Stomach (tissue), 9 donors: Measurements from ENCODE around the gene RGMB. TPM values are rescaled to one million over a fixed set of nuclear protein-coding genes. Genes with fewer than 3 reads are reported as not detected.

Experiments
- DNase-seq, 2 donors: peaks; one replicate each; pipeline versions ENCODE4 v3.0.0 to v3.0.0-alpha.2; 2013 to 2019
- H3K27ac ChIP-seq, 5 donors: fragments of 200-600 bp in 4 of 5; sonication (generic) in 4 of 5; one replicate each; pipeline ENCODE4 v1.5.1; 2013 to 2019; ENCODE audit warnings: mild to moderate bottlenecking in 1 of 5, moderate library complexity in 1 of 5
- H3K27me3 ChIP-seq, 3 donors: fragments of 200-600 bp; sonication (generic); one replicate each; pipeline ENCODE4 v1.5.1; 2017 to 2019; ENCODE audit warnings: mixed run types in 1 of 3
- H3K36me3 ChIP-seq, 4 donors: fragments of 200-600 bp; sonication (generic); 1 replicate in 3 of 4; 2 replicates in 1 of 4; pipeline ENCODE4 v1.5.1; 2016 to 2019
- H3K4me1 ChIP-seq, 4 donors: fragments of 200-600 bp; sonication (generic); one replicate each; pipeline ENCODE4 v1.5.1; 2016 to 2019
- H3K4me3 ChIP-seq, 4 donors: fragments of 200-600 bp; sonication (generic) in 3 of 4; one replicate each; pipeline ENCODE4 v1.5.1; 2016 to 2019; ENCODE audit warnings: mild to moderate bottlenecking in 1 of 4
- H3K9me3 ChIP-seq, 4 donors: fragments of 200-600 bp; sonication (generic); one replicate each; pipeline ENCODE4 v1.5.1; 2016 to 2019
- CTCF ChIP-seq, 7 experiments: fragments of 450-650 bp in 4 of 7; fragments of 200-600 bp in 3 of 7; sonication (generic) in 3 of 7; IDR thresholded peaks; one replicate each; pipeline ENCODE4 v1.5.1; 2016 to 2019; ENCODE audit warnings: antibody characterized with exemption in 7 of 7, control low read depth in 2 of 7, mild to moderate bottlenecking in 1 of 7
- EP300 ChIP-seq: sonication (generic); formaldehyde crosslinking; IDR thresholded peaks from one replicate; pipeline ENCODE4 v1.6.1; 2017; ENCODE audit warnings: antibody characterized with exemption
- POLR2A ChIP-seq, 4 donors: fragments of 450-650 bp; IDR thresholded peaks; one replicate each; pipeline ENCODE4 v1.6.1; 2016; ENCODE audit warnings: antibody characterized with exemption in 4 of 4, control low read depth in 2 of 4, mild to moderate bottlenecking in 1 of 4, moderate library complexity in 1 of 4
- POLR2AphosphoS5 ChIP-seq, 3 donors: sonication (generic); formaldehyde crosslinking; IDR thresholded peaks; one replicate each; pipeline ENCODE4 v1.6.1; 2016; ENCODE audit warnings: antibody characterized with exemption in 3 of 3
- WGBS, 5 donors: extraction: QIAGEN DNeasy Blood & Tissue Kit in 3 of 5; methylation state at CpG; one replicate each; pipeline versions ENCODE4 v1.1.5 to v1.1.7; 2013 to 2018; 5-methylcytosine and 5-hydroxymethylcytosine counted together
- intact Hi-C: fragments of 100-400 bp; cut with DNase I; formaldehyde crosslinking; loops from one replicate; pipeline ENCODE4 v1.15.1; 2023; ENCODE audit warnings: low total_unique reads
- polyA plus RNA-seq, 3 donors: library from polyadenylated mRNA; stranded (reverse); fragments of 200-250 nt; gene quantifications; one replicate each; pipeline ENCODE4 v1.2.3, GENCODE V29; 2013
- total RNA-seq, 5 donors: library from RNA; depleted of rRNA; stranded (reverse); fragments of >200 nt; gene quantifications; one replicate each; pipeline versions ENCODE4 v1.1.0 to v1.2.3, GENCODE V29; 2014 to 2016
- donor health status: healthy with polysubstance abuse.
- donor health status: Bipolar disorder and iron deficiency.
- donor health status: healthy.

Gene RGMB
- total and polyA plus RNA-seq, 8 donors = 8.4 to 215 (median 50.1) TPM

GRCh38 chr5:98753507-98753906 lies 20.0 kb upstream of the RGMB start:
- no peaks in the 10 kb centered on the region for H3K36me3 ChIP-seq
- DNase-seq = no peak
- WGBS, 5 donors = 77 to 85% (median 81%) methylated on average over 4 of the region's 4 CpGs
- peaks cover 0 to under 1% (median 0%) of the 10 kb centered on the region in 4 donors for H3K9me3 ChIP-seq
- no peak overlapping the region for H3K4me3 ChIP-seq
- H3K4me1 ChIP-seq = no peaks in the 10 kb centered on the region
- no peak overlapping the region for H3K27ac ChIP-seq
- no peak for TF ChIP-seq CTCF (IDR thresholded peaks at IDR 0.05)
- TF ChIP-seq EP300 = no peak
- no peak for TF ChIP-seq POLR2A (IDR thresholded peaks at IDR 0.05)
- TF ChIP-seq POLR2AphosphoS5 (IDR thresholded peaks at IDR 0.05) = no peak
- intact Hi-C loops = no loop called here
- no peaks in the 10 kb centered on the region for H3K27me3 ChIP-seq

DNA sequence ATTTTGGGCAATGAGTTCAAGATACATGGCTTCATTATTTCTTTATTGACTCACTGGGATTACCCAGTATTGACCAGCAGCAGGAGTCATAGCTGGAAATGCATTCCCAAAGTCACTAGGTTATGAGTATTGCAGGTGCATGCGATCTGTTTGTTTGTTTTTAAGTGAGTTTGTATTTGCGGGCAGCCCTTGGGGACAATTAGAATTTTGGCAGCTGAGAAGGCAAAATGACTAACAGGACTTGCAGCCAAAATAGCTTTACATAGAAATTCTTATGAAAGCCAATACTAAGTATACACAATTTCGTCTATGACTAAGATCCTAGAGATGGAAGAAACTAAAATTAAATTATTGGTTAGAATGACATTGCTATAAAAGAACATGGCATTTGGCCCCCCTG lies 18.1 kb upstream of the RGMB start:
- Histone ChIP-seq H3K9me3 (no peaks in the 10 kb centered on the region), H3K27me3 (no peaks in the 10 kb centered on the region), H3K4me3 (no peak overlapping the region), H3K36me3 (no peaks in the 10 kb centered on the region), H3K4me1 (no peaks in the 10 kb centered on the region), H3K27ac (no peak overlapping the region)
- DNase-seq = no peak
- TF ChIP-seq POLR2AphosphoS5 (IDR thresholded peaks at IDR 0.05) (no peak), EP300 (no peak), POLR2A (IDR thresholded peaks at IDR 0.05) (no peak), CTCF (IDR thresholded peaks at IDR 0.05) (no peak)
- 60 to 70% (median 62%) methylated on average over 3 of the region's 3 CpGs for WGBS, 5 donors
- intact Hi-C loops = no loop called here

- Histone ChIP-seq H3K9me3 (no peaks in the 10 kb centered on the region), H3K4me3 (no peak overlapping the region), H3K36me3 (no peaks in the 10 kb centered on the region), H3K27ac (no peak overlapping the region), H3K4me1 (no peaks in the 10 kb centered on the region), H3K27me3 (peaks cover 0 to 4% (median 0%) of the 10 kb centered on the region in 3 donors)
- TF ChIP-seq EP300 (no peak), POLR2AphosphoS5 (IDR thresholded peaks at IDR 0.05) (no peak), CTCF (IDR thresholded peaks at IDR 0.05) (no peak), POLR2A (IDR thresholded peaks at IDR 0.05) (no peak)
- DNase-seq = no peak
- intact Hi-C loops = no loop called here
- WGBS, 5 donors = 77 to 93% (median 88%) methylated on average over 2 of the region's 2 CpGs
These were observed 15.5 kb upstream of the RGMB start for GRCh38 chr5:98757978-98758377.

GRCh38 chr5:98763001-98763630 lies 10.3 kb upstream of the RGMB start:
- H3K36me3 ChIP-seq = no peaks in the 10 kb centered on the region
- H3K27me3 ChIP-seq = peaks cover 0 to 10% (median 0%) of the 10 kb centered on the region in 3 donors
- intact Hi-C loops = no loop called here
- TF ChIP-seq POLR2A (IDR thresholded peaks at IDR 0.05) (no peak), POLR2AphosphoS5 (IDR thresholded peaks at IDR 0.05) (no peak)
- no peaks in the 10 kb centered on the region for H3K9me3 ChIP-seq
- no peak overlapping the region for H3K27ac ChIP-seq
- H3K4me1 ChIP-seq = peaks cover 0 to 11% (median 4%) of the 10 kb centered on the region in 4 donors
- no peak for DNase-seq
- no peak overlapping the region for H3K4me3 ChIP-seq
- WGBS, 5 donors = 88 to 96% (median 89%) methylated on average over 6 of the region's 6 CpGs

- TF ChIP-seq POLR2AphosphoS5 (IDR thresholded peaks at IDR 0.05) (no peak), EP300 (no peak), POLR2A (IDR thresholded peaks at IDR 0.05) (no peak), CTCF (IDR thresholded peaks at IDR 0.05) (no peak)
- 93 to 98% (median 96%) methylated on average over 4 of the region's 4 CpGs for WGBS, 5 donors
- H3K9me3 ChIP-seq = no peaks in the 10 kb centered on the region
- H3K4me3 ChIP-seq = no peak overlapping the region
- no peaks in the 10 kb centered on the region for H3K36me3 ChIP-seq
- no peak for DNase-seq
- intact Hi-C loops = no loop called here
- no peak overlapping the region for H3K27ac ChIP-seq
- H3K4me1 ChIP-seq = peaks cover 0 to 35% (median 23%) of the 10 kb centered on the region in 4 donors
- H3K27me3 ChIP-seq = peaks cover 0 to 28% (median 8%) of the 10 kb centered on the region in 3 donors
These were observed 7.6 kb upstream of the RGMB start for GRCh38 chr5:98765815-98766214.
